ENCODE results near the gene SIRT7. TPM values are rescaled to one million over a fixed set of nuclear protein-coding genes. Genes with fewer than 3 reads are reported as not detected.

The SIRT7 gene
- total RNA-seq, 2 experiments from 2014 or later = 56.7 to 57.5 TPM

GRCh38 chr17:81958633-81959342 lies 40.8 kb upstream of the SIRT7 start:
- Mint-ChIP-seq H3K4me3 (peak overlapping the region; percentile 56), H3K4me1 (ENCODE audit: low read depth) (no peaks in the 10 kb centered on the region), H3K9me3 (no peaks in the 10 kb centered on the region), H3K36me3 (ENCODE audit: low read depth) (no peaks in the 10 kb centered on the region), H3K27ac (no peak overlapping the region), H3K27me3 (peaks cover 10% of the 10 kb centered on the region)
- H3K36me3 ChIP-seq (ENCODE audit: insufficient read depth, low read length) = no peaks in the 10 kb centered on the region
- ATAC-seq (ENCODE audit: poor library complexity) = no peak
- intact Hi-C loops (cut with DNase I, micrococcal nuclease) = loop anchor here (1.0 kb wide), 1 partner anchor 63 kb away; no protein-coding TSS in a partner anchor
- H3K9me3 ChIP-seq (ENCODE audit: control insufficient read depth in 1 of 2, insufficient read depth in 1 of 2, low read length in 2 of 2) = peaks cover 0 to 11% of the 10 kb centered on the region in 2 experiments
- ChIA-PET CTCF (interaction anchor here (0.6 to 2.3 kb wide), 43 partner anchors 8 to 804 kb away, joined by 3 to 174 read pairs (median 4); partner anchors contain the start of genes ASPSCR1, CENPX, DCXR and LRRC45), POLR2A (interaction anchor here (0.7 to 2.8 kb wide), 10 partner anchors 9 to 168 kb away, joined by 3 to 51 read pairs (median 6); partner anchors contain the start of genes ARHGDIA, ASPSCR1, CENPX and DCXR)
- no peak overlapping the region for H3K27ac ChIP-seq (ENCODE audit: low read depth in 1 of 2, low read length in 2 of 2)
- peak in 1 of 14 experiments; percentile 46 for DNase-seq
- no peak overlapping the region for H3K4me3 ChIP-seq (ENCODE audit: low read length)
- TF ChIP-seq, protein P1, sequence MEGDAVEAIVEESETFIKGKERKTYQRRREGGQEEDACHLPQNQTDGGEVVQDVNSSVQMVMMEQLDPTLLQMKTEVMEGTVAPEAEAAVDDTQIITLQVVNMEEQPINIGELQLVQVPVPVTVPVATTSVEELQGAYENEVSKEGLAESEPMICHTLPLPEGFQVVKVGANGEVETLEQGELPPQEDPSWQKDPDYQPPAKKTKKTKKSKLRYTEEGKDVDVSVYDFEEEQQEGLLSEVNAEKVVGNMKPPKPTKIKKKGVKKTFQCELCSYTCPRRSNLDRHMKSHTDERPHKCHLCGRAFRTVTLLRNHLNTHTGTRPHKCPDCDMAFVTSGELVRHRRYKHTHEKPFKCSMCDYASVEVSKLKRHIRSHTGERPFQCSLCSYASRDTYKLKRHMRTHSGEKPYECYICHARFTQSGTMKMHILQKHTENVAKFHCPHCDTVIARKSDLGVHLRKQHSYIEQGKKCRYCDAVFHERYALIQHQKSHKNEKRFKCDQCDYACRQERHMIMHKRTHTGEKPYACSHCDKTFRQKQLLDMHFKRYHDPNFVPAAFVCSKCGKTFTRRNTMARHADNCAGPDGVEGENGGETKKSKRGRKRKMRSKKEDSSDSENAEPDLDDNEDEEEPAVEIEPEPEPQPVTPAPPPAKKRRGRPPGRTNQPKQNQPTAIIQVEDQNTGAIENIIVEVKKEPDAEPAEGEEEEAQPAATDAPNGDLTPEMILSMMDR (IDR thresholded peaks at IDR 0.05) = no peak
- peaks cover 21% of the 10 kb centered on the region for H3K4me1 ChIP-seq (ENCODE audit: insufficient read depth, low read length)
- peaks cover 27 to 31% of the 10 kb centered on the region in 2 experiments for H3K27me3 ChIP-seq (ENCODE audit: control insufficient read depth in 1 of 2, insufficient read depth in 2 of 2, low read length in 2 of 2)

GRCh38 chr17:81957691-81958432 lies 39.9 kb upstream of the SIRT7 start:
- Mint-ChIP-seq H3K4me3 (no peak overlapping the region), H3K4me1 (ENCODE audit: low read depth) (no peaks in the 10 kb centered on the region), H3K36me3 (ENCODE audit: low read depth) (no peaks in the 10 kb centered on the region), H3K9me3 (no peaks in the 10 kb centered on the region), H3K27ac (no peak overlapping the region), H3K27me3 (peaks cover 9% of the 10 kb centered on the region)
- intact Hi-C loops (cut with DNase I, micrococcal nuclease) = no loop called here
- POLR2A ChIA-PET = no interaction called here
- ATAC-seq (ENCODE audit: poor library complexity) (no peak), DNase-seq (peak in 1 of 14 experiments; percentile 30)
- H3K4me1 ChIP-seq (ENCODE audit: insufficient read depth, low read length) = peaks cover 24% of the 10 kb centered on the region
- H3K27ac ChIP-seq (ENCODE audit: low read depth in 1 of 2, low read length in 2 of 2) = no peak overlapping the region
- H3K36me3 ChIP-seq (ENCODE audit: insufficient read depth, low read length) = no peaks in the 10 kb centered on the region
- peaks cover 0 to 12% of the 10 kb centered on the region in 2 experiments for H3K9me3 ChIP-seq (ENCODE audit: control insufficient read depth in 1 of 2, insufficient read depth in 1 of 2, low read length in 2 of 2)
- CTCF ChIA-PET = no interaction called here
- H3K27me3 ChIP-seq (ENCODE audit: control insufficient read depth in 1 of 2, insufficient read depth in 2 of 2, low read length in 2 of 2) = peaks cover 27 to 31% of the 10 kb centered on the region in 2 experiments
- TF ChIP-seq, protein P1 (IDR thresholded peaks at IDR 0.05) = no peak
- no peak overlapping the region for H3K4me3 ChIP-seq (ENCODE audit: low read length)

- peak in 1 of 14 experiments; percentile 33 for DNase-seq
- peaks cover 19 to 22% of the 10 kb centered on the region in 2 experiments for H3K27me3 ChIP-seq (ENCODE audit: control insufficient read depth in 1 of 2, insufficient read depth in 2 of 2, low read length in 2 of 2)
- peaks cover 26% of the 10 kb centered on the region for H3K4me1 ChIP-seq (ENCODE audit: insufficient read depth, low read length)
- ChIA-PET POLR2A (no interaction called here), CTCF (no interaction called here)
- H3K27ac Mint-ChIP-seq = no peak overlapping the region
- ATAC-seq (ENCODE audit: poor library complexity) = no peak
- H3K4me3 ChIP-seq (ENCODE audit: low read length) = no peak overlapping the region
- peaks cover 9% of the 10 kb centered on the region for H3K27me3 Mint-ChIP-seq
- H3K4me1 Mint-ChIP-seq (ENCODE audit: low read depth) = no peaks in the 10 kb centered on the region
- peaks cover 0 to 5% of the 10 kb centered on the region in 2 experiments for H3K9me3 ChIP-seq (ENCODE audit: control insufficient read depth in 1 of 2, insufficient read depth in 1 of 2, low read length in 2 of 2)
- no peaks in the 10 kb centered on the region for H3K36me3 ChIP-seq (ENCODE audit: insufficient read depth, low read length)
- no peak overlapping the region for H3K27ac ChIP-seq (ENCODE audit: low read depth in 1 of 2, low read length in 2 of 2)
- H3K9me3 Mint-ChIP-seq = no peaks in the 10 kb centered on the region
- intact Hi-C loops (cut with DNase I, micrococcal nuclease) = no loop called here
- TF ChIP-seq, protein P1 (IDR thresholded peaks at IDR 0.05) = no peak
- H3K36me3 Mint-ChIP-seq (ENCODE audit: low read depth) = no peaks in the 10 kb centered on the region
- H3K4me3 Mint-ChIP-seq = peak overlapping the region; percentile 18
Measured at GRCh38 chr17:81956607-81957589, 38.9 kb upstream of the SIRT7 start.

Data from CD4-positive, alpha-beta T cell (primary cell).